NCI-H1930 (cell line): Measurements from ENCODE around the gene THSD4.
A peak's percentile ranks its signal among the peaks of the same experiment; 100 is the strongest.

Experiments
- DNase-seq, 2 experiments: peaks; one replicate each; lab custom pipeline; 2025; lab: John Stamatoyannopoulos, UW

THSD4 gene

DNA sequence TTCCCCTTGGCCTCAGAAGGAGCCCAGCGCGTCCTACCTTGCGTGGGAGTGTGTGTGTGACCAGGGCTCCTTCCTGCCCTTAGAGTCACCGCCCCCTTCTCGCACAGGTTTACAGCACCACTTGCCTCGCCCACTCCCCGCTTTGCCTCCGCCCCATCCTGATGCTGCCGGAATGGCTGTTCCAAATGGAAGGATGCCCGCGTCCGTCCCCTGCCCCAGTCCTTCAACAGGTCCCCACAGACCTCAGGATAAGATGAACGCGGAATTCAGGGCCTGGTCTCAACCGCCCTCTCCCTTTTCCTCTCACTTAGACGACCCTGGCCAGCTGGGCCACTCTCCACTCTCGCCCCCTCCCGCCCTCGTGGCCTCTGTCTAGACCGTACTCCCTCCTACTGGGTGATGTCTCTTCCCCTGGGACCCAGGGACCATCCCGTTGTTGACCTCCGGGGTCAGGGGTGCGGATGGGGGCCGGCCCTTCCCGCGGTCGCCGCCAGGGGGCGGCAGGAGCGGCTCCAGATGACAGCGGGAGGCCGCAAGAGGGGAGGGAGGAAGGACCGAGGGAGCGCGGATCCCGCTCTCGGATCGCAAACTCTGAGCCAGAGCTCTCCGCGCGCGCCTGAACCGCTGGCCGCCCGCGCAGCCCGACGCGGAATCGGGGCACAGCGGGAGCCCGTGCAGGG, at the start of gene THSD4:
Gene THSD4 (plus strand): TSS at position 585 of the 680 bp plus-strand sequence.
- DNase-seq, result peak; percentile 46 to 53

DNA sequence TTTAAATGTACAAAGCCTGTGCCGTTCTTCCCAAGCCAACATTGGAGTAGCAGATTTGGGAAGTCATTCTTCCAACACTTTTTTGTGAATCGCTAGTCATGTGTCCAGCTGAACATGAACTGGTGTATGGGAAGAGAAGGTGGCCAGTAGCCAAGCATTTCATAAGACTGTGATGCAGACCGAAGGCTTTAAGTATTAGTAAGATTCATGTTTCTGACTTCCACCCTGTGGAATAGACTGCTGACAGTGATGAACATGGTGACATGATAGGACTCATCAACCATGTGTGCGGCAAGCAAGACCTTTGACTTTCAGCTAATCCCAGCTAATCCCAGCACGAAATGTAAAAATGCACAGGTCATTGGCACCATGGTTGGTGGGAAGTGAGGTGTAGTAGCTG, 48.3 kb upstream of the THSD4 start:
- DNase-seq, result no peak

DNA sequence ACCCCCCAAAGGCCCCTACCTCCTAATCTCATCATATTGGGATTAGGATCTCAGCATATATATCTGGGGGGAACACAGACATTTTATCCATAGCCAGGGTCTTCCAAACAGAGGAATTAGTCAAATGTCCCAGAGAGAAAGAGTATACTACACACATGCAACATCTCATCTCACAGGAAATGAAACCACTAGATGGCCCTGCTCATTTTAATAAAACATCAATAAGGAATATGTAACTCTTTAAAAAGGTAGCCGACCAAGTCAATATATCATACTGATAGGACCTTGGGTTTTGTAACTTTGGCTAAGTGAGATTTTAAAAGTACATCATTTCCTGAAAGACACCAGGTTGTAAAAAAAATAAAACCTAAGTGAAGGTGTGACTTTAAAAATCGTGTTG, 45.6 kb upstream of the THSD4 start:
- DNase-seq, result no peak

DNA sequence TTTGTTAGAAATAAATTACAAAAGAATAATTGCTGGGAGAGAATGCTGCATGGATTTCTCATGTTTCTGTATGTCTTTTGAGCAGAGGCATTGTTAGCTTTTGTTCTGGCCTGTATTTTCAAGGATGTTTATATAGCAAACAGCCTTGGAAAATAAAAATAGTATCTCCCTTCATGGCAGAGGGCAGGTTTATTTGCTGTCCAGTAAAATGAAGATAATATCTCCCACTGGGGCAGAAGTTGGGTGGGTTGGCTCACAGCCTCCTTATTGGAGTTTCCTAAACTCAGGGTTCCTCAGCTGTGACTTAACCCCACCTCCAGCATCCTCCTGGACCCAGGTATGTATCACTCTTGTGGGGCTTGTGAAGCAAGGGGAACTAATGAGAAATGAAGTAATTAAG, 43.7 kb upstream of the THSD4 start:
- DNase-seq, result no peak

DNA sequence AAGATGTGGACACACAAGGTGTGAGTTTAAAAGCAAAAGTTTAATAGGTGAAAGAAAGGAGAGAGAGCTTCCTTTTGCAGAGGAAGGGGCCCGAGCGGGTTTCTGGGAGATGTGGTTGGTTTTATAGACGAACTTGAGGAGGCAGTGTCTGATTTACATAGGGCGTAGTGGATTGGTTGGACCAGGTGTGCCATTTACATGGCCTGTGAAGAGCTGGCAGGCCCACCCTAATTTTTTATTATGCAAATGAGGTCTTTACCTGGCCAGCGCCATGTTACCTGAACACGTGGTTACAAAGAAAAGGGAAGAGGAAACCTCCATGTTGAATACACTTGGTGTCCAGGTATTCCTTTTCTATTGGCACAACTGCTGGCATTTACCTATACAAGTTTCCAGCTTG, 42.8 kb upstream of the THSD4 start:
- no peak for DNase-seq

DNA sequence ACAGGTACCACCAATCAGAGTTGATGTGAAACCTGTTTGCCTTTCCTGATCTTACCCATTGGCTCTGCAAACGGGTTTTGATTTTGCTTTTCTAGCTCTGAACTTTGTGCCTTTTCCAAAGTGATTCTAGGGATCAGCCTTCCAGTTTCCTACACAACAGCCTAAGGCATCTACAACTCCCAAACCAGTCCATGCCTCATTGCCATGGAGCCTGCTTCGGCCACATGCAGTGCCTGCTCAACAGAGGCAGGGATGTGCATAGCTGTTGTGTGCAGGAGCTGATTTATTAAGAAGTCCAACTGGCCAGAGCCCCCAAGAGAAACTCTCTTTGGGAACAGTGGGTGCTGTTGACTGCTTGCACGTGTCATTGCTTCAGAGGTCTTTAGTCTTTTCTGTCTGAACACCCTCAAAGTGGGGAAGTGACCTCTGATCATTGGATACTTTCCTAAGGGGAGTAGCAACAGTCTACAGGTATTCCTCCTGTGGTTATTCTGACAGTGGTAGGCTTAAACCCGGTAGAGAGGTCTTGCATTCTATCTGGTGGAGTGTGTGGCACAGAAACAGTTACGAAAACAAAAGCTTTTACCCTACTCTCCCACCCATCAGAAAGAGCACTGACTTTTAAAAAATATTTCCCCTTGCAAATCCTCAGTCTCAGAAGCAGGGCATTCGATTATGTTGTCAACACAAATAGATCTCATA, 36.6 kb upstream of the THSD4 start:
- no peak for DNase-seq

DNA sequence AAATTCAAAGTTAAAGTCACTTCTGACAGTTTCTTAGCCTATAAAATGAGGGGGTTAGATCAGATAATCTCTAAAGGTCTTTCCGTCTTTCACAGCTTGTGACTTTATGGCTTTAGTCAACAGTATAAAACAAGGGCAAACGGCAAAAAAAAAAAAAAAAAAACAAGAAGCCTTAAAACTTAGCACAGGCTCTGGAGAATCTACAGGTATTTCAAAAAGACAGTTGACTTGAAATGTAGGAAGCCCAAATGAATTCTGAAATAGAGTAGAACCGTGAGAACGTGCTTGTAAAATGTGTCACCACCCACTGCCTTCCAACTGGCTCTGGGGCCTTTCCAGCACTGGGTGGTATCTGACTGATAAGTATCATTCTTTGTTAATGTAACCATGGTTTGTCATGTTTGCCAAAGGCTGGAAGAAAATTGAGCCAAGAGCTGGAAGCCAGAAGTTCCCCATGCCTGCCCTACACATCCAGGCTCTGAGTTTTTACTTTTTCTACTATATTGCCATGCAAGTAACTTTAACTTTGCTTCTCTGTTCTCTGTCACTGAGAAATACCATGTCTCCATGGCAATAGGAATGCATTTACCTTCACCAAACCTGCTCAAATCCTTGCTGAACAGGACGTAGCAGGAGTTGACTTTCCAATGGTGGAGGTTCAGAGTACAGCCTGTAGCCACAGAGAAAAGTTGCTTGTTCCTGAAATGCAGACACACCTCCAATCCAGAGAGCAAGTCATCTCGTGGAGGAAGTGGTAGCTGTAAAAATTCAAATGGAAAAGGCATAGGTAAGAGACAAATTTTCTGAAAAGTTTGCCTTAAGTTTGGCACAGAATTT, 35.8 kb upstream of the THSD4 start:
- DNase-seq, result no peak

DNA sequence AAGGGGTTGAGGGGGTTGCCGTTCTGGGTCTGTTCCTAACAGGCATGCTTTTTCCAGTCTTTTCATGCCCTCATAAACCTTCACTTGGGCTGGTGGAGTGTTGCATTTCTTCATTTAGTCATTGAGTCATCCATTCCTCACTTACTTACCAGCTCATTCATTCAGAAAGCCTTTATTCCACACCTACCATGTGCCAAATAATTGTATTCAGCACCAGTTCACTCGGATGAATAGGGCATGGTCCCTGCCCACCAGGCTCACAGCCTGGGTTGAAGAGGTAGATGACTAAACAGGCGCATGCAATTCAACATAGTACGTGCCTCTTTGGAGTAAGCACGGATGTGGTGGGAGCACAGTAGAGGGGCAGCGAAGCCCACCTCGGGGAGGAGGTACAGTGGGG, 35.1 kb upstream of the THSD4 start:
- no peak for DNase-seq

DNA sequence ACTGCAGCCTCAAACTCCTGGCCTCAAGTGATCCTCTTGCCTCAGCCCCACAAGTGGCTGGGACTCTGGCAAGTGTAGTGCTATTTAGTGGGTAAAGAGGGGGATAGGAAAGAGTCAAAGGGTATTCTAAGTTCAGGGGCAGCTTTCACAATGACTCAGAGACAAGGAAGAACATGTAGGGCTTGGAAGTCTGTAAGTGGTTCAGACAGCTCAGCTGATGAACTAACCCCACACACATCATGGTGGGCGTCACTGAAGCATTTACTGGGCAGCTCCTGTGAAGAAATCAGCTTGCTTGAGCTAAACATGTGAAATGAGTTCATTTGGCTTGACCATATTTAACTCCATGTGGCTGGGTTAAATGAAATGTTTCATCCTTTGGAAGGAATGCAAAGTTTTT, 34.6 kb upstream of the THSD4 start:
- no peak for DNase-seq

DNA sequence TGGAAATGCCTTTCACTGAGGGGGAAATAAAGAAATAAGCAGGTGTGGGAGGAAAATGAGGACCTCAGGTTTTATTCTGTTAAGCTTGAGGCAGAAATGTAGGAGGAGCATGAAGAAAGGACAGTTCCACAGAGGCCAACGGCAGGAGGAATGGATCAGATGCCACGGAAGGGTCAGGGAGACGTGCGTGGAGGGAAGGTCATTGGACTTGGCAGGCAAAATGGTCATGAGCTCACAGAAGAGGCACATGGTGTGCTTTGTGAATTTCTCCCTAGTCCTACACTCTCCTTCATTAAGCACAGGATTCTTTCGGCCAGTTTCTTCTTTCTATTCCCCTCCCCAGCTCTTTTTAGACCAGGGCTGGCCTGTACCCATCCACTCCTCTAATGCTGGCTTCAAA, 32.5 kb upstream of the THSD4 start:
- no peak for DNase-seq

DNA sequence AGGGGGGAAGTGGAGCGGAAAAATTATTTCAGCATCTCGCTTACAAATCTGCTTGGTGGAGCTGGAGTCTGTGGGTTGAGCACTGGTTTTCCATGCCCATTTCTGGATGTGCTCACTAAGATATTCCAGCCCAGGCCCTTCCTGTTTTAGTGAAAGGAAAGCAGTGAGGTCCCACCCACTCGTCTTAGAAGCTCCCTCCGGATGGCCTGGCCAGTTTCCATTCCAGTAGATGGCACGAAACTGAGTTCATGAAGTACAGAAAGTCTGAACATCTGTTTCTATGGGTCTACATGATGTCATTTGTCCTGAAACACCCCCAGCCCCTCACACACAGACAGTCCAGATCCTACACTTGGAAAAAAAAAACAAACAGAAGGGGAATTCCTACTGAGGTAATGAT, 31.9 kb upstream of the THSD4 start:
- DNase-seq, result no peak

DNA sequence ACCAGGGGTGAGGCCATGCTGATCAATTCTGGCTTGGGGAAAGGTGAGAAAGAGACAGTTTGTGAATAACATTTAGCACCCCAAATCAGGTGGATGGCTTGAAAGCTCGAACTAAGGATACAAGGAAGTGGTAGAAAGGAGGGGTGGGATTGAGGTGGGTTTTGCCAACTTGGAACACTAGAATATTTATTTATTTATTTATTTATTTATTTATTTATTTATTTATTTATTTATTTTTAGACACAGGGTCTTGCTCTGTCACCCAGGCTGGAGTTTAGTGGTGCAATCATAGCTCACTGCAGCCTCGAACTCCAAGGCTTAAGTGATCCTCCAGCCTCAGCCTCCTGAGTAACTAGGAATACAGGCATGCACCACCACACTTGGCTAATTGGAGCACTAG, 31.0 kb upstream of the THSD4 start:
- DNase-seq, result no peak

DNA sequence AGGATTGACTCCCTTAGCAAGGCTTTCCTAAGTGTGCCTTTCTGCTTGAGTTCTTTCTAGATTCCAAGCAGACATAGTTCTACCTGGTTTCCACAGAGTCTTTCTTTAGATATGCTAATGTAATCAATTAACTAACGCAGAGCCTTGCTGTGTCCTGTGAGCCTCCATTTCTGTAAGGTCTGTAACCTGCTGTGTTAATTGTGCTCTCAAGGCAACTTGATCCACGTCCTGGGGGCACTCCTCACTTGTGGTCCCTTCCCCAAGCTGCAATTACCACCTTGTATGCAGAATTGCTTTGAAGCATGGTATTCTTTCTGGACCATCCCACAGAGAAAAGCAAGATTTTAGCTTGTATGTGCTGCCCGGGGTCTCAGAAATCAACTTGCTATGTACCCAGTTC, 29.5 kb upstream of the THSD4 start:
- DNase-seq, result no peak

DNA sequence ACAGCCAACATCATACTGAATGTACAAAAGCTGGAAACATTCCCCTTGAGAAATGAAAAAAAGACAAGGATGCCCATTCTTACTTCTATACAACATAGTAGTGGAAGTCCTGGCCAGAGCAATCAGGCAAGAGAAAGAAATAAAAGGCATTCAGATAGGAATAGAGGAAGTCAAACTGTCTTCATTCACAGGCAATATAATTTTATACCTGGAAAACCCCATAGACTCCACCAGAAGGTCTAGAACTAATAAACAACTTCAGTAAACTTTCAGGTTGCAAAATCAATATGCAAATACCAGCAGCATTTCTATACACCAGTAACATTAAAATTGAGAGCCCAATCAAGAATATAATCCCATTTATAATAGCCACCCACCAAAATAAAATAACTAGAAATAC, 27.1 kb upstream of the THSD4 start:
- DNase-seq, result no peak

DNA sequence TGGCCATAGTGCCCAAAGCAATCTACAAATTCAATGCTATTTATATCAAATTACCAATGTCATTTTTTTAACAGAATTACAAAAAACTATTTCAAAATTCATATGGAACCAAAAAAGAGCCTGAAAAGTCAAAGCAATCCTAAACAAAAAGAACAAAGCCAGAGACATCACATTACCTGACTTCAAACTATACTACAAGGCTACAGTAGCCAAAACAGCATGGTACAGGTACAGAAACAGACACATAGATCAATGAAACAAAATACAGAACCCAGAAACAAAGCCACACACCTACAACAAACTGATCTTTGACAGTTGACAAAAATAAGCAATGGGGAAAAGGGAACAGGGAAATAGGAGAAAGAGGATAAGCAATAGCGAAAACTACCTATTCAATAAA, 26.6 kb upstream of the THSD4 start:
- DNase-seq, result no peak

DNA sequence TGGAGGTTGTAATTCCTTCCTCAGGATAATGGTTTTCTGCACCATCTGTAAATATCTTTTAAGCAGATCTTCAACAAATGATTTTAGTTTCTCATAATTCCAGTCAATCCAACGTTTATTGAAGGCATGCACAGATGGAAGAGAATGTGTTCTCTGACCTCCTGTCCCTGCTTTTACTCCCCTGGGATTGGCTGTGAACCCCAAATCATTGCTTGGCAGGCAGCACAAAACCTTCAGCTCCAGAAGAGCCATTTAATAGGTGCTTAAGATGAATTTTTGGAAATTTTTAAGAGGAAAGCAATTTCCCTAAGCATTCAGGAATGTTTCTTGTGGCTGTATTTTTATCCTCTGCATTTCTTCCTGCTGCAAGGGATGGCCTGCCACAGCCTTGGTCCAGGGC, 25.5 kb upstream of the THSD4 start:
- no peak for DNase-seq

DNA sequence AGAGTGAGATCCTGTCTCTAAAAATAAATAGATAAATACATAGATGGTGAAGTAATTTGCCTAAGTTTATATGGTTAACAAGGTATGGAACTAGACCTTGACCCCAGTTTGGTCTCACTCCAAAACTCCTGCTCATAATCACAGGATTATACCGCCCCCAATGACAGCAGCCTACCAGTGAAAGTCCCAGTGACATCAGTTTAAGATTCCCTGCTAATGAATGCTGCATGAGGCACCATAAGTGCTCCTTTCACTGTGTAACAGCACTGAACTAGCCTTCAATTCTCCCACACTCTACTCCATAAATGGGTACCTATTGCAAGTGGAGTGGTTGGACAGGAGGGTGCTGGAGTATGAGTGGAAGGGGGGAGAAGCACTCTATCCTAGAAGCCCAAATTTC, 23.7 kb upstream of the THSD4 start:
- DNase-seq, result no peak

DNA sequence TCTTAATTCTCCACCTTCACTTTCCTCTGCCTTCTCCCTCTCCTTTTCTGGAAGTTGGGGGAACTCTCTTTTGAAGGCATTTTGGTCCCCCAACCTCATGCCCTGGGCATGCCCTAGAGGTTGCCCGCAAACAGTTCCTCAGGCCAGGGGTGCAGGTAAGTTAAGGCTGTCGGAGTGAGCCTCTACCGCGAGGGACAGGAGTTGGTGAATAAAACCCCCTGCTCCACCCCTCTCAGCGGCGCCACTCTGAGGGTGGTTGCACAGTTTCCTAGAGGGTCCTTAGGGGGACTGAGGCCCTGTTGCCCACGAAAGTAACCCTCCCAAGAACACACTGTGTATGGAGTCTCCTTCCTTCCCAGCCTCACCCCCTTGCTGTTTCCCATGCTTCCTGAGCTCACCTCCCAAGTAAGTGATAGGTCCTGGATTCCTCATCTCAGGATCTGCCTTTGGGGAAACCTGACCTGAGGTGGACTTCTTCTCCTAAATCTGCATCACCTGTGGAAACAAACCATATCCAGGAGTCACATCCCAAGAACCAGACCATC, 23.1 kb upstream of the THSD4 start:
- DNase-seq, result no peak

DNA sequence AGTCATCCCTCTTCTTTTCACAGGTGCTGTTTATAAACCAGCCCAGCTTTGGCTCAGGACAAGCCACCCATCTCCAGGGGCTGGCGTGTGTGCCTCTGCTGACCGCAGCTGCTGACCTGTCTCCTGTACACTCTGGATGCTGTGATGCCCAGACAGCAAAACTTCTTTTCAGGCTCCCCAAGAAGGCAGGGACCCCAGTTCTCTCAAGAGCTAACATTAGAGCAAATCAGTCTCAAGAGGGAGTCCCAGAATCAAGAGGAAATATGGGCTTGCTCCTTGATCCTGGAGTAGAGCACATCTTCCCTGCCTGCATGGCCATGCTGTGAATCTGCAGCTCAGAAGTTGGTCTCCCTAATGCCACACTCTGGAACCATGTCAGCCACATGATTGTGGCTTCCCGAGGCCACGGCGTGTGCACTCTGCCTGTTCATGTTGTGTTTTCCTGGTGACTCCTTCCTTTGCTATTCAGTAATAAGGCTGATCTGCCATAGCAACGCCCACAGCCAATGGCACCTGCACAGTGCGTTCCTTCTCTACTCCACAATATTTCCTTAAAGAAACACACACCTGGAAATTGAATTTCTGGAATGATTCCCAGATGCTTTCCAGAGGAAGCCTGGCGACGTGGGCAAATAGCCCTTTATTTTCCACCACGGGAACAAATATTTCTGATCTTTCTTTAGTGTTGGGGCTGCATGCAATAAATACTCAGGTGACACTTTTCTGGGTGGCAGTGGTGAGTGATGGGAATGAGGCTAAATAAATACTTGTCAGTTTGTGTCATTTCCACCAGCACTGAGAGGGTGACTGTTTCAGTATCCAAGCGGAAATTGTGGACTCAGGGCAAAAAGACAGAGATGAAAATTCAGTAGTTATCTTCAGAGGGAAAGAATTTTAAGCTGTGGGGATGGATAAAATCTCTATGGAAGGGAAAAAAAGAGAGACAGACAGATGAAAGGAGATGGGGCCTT, 21.9 kb upstream of the THSD4 start:
- no peak for DNase-seq

DNA sequence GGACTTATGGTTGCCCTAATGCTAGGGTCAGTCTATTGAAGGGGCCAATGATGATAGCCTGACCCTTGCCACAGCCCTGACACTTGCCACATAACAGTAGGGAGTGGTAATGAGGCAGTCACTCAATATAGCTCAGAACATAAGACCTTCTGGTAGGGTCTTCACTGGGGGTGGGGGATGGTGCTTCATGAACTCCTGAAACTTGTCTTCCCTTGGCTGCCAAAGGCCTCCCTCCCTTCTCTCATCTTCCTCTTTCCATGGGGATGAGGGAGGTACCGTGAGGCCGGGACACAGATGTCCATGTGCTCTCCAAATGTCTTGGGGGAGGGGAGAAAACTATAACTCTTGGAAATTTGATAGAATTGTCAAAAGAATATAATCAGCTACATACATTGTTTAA, 21.1 kb upstream of the THSD4 start:
- no peak for DNase-seq

DNA sequence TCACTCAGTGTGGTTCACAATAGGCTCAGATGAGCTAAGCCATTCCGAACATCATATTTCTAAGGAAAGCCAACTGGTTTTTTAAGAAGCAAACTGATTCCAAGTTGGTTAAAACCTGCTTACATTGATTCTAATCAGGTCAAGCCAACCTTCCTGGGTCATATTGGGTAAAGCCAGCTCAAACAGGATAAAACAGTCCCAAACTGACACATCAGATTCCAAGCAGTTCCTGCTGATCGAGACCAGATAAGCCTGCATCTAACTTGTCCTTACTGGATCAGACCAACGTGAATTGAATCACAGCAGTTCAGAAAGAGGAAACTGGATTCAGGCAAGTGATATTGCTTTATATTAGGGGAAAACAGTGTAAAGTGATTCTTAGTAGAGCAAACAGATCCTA, 18.6 kb upstream of the THSD4 start:
- no peak for DNase-seq

DNA sequence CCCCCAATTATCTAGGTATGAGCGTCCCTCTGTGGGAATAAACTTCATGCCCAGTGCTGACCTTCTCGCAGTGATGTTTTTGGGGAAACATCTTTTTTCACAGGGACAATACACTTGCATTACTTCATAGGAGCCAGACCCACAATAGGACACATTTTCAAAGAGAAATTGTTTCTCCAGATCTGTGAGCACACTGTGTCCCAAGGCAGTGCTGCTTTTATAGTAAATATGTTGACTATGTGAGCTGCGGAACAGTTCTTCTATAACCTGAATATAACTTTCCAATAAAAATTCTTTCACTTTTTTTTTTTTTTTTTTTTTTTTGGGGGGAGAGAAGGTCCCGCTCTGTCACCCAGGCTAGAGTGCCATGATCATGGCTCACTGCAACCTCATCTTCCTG, 17.4 kb upstream of the THSD4 start:
- DNase-seq, result no peak
